Activated T-helper 17 cell treated with anti-CD3 and anti-CD28 coated beads, Interleukin-2, amount 50 U/mL, for 72 hours (primary cell): ENCODE results near the gene CTNND2. TPM values are rescaled to one million over a fixed set of nuclear protein-coding genes. Genes with fewer than 3 reads are reported as not detected.

Source experiments
- ATAC-seq: fragments of 150-1000 bp; cut with Tn5 transposase; replicated peaks from 2 replicates; pipeline ENCODE4 v1.10.0; 2021; ENCODE audit warnings: mild to moderate bottlenecking, moderate library complexity
- H3K27ac Mint-ChIP-seq: one replicate; pipeline ENCODE4 v1.8.0; 2022; ENCODE audit warnings: mixed read lengths
- H3K27me3 Mint-ChIP-seq: one replicate; pipeline ENCODE4 v1.8.0; 2022; ENCODE audit warnings: mixed read lengths
- H3K36me3 Mint-ChIP-seq: one replicate; pipeline ENCODE4 v1.8.0; 2022; ENCODE audit warnings: low read depth, mild to moderate bottlenecking, mixed read lengths
- H3K4me1 Mint-ChIP-seq: one replicate; pipeline ENCODE4 v1.8.0; 2022; ENCODE audit warnings: mixed read lengths
- H3K4me3 Mint-ChIP-seq: one replicate; pipeline ENCODE4 v1.8.0; 2022; ENCODE audit warnings: mild to moderate bottlenecking, mixed read lengths
- H3K9me3 Mint-ChIP-seq: one replicate; pipeline ENCODE4 v1.8.0; 2022; ENCODE audit warnings: mixed read lengths
- total RNA-seq, 2 donors: library from RNA; stranded (reverse); gene quantifications; one replicate each; pipeline ENCODE4 v1.2.3, GENCODE V29; 2022

The CTNND2 gene
- total RNA-seq: under 1 TPM; 0.21 to 0.39 TPM

GRCh38 chr5:11904265-11904906 lies at the start of gene CTNND2:
TSS of gene CTNND2 (minus strand) at chr5:11904446. CDS start at chr5:11903853, 593 bp downstream.
- H3K4me3 Mint-ChIP-seq: peak within 1 kb of the TSS; percentile 6
- peaks cover 27% of the 10 kb centered on the region for H3K27me3 Mint-ChIP-seq
- no peaks in the 10 kb centered on the region for H3K4me1 Mint-ChIP-seq
- no peak within 1 kb of the TSS for H3K27ac Mint-ChIP-seq
- no peaks in the 10 kb centered on the region for H3K9me3 Mint-ChIP-seq
- H3K36me3 Mint-ChIP-seq: no peaks in the 10 kb centered on the region
- no peak for ATAC-seq

- no peak overlapping the region for H3K27ac Mint-ChIP-seq
- H3K27me3 Mint-ChIP-seq: no peaks in the 10 kb centered on the region
- peaks cover 12% of the 10 kb centered on the region for H3K9me3 Mint-ChIP-seq
- no peak overlapping the region for H3K4me3 Mint-ChIP-seq
- no peaks in the 10 kb centered on the region for H3K4me1 Mint-ChIP-seq
- no peak for ATAC-seq
- no peaks in the 10 kb centered on the region for H3K36me3 Mint-ChIP-seq
Observed at GRCh38 chr5:11946317-11946716, 42.1 kb upstream of the CTNND2 start.

GRCh38 chr5:11941566-11941965 lies 37.3 kb upstream of the CTNND2 start:
- Mint-ChIP-seq H3K36me3 (no peaks in the 10 kb centered on the region), H3K4me3 (no peak overlapping the region), H3K4me1 (no peaks in the 10 kb centered on the region), H3K27me3 (no peaks in the 10 kb centered on the region), H3K27ac (no peak overlapping the region), H3K9me3 (peaks cover 18% of the 10 kb centered on the region)
- no peak for ATAC-seq

- Mint-ChIP-seq H3K9me3 (peaks cover 11% of the 10 kb centered on the region), H3K27ac (no peak overlapping the region), H3K27me3 (no peaks in the 10 kb centered on the region), H3K4me3 (no peak overlapping the region), H3K36me3 (no peaks in the 10 kb centered on the region), H3K4me1 (no peaks in the 10 kb centered on the region)
- ATAC-seq: no peak
Observed at GRCh38 chr5:11931638-11932037, 27.4 kb upstream of the CTNND2 start.

- Mint-ChIP-seq H3K36me3 (no peaks in the 10 kb centered on the region), H3K4me1 (no peaks in the 10 kb centered on the region), H3K27me3 (no peaks in the 10 kb centered on the region), H3K27ac (no peak overlapping the region), H3K4me3 (no peak overlapping the region), H3K9me3 (peaks cover 13% of the 10 kb centered on the region)
- peak; percentile 48 for ATAC-seq
Observed at GRCh38 chr5:11928909-11929308, 24.7 kb upstream of the CTNND2 start.

GRCh38 chr5:11925701-11926100 lies 21.5 kb upstream of the CTNND2 start:
- ATAC-seq: no peak
- no peaks in the 10 kb centered on the region for H3K36me3 Mint-ChIP-seq
- H3K27ac Mint-ChIP-seq: no peak overlapping the region

GRCh38 chr5:11922394-11922793 lies 18.1 kb upstream of the CTNND2 start:
- Mint-ChIP-seq H3K36me3 (no peaks in the 10 kb centered on the region), H3K9me3 (peaks cover 19% of the 10 kb centered on the region), H3K4me3 (no peak overlapping the region), H3K27me3 (no peaks in the 10 kb centered on the region), H3K27ac (no peak overlapping the region), H3K4me1 (no peaks in the 10 kb centered on the region)
- no peak for ATAC-seq

More at GRCh38 chr5:11925701-11926100, 21.5 kb upstream of the CTNND2 start:
- H3K4me1 Mint-ChIP-seq: no peaks in the 10 kb centered on the region
- H3K27me3 Mint-ChIP-seq: no peaks in the 10 kb centered on the region
- H3K9me3 Mint-ChIP-seq: peaks cover 13% of the 10 kb centered on the region
- no peak overlapping the region for H3K4me3 Mint-ChIP-seq

GRCh38 chr5:11918463-11919045 lies 14.3 kb upstream of the CTNND2 start:
- no peaks in the 10 kb centered on the region for H3K4me1 Mint-ChIP-seq
- ATAC-seq: no peak
- no peaks in the 10 kb centered on the region for H3K36me3 Mint-ChIP-seq
- H3K9me3 Mint-ChIP-seq: peaks cover 7% of the 10 kb centered on the region
- H3K27ac Mint-ChIP-seq: no peak overlapping the region
- no peak overlapping the region for H3K4me3 Mint-ChIP-seq
- no peaks in the 10 kb centered on the region for H3K27me3 Mint-ChIP-seq

- Mint-ChIP-seq H3K27ac (no peak overlapping the region), H3K27me3 (peaks cover 13% of the 10 kb centered on the region), H3K4me1 (no peaks in the 10 kb centered on the region), H3K9me3 (no peaks in the 10 kb centered on the region), H3K4me3 (no peak overlapping the region), H3K36me3 (no peaks in the 10 kb centered on the region)
- ATAC-seq: no peak
Observed at GRCh38 chr5:11909471-11909870, 5.2 kb upstream of the CTNND2 start.

GRCh38 chr5:11906497-11906896 lies 2.3 kb upstream of the CTNND2 start:
- ATAC-seq: no peak
- Mint-ChIP-seq H3K27ac (no peak overlapping the region), H3K4me1 (no peaks in the 10 kb centered on the region), H3K4me3 (no peak overlapping the region), H3K9me3 (no peaks in the 10 kb centered on the region), H3K36me3 (no peaks in the 10 kb centered on the region), H3K27me3 (peaks cover 27% of the 10 kb centered on the region)

- H3K27me3 Mint-ChIP-seq: peaks cover 27% of the 10 kb centered on the region
- H3K4me3 Mint-ChIP-seq: peak overlapping the region; percentile 6
- no peaks in the 10 kb centered on the region for H3K4me1 Mint-ChIP-seq
- no peaks in the 10 kb centered on the region for H3K36me3 Mint-ChIP-seq
- no peak for ATAC-seq
- H3K27ac Mint-ChIP-seq: no peak overlapping the region
- H3K9me3 Mint-ChIP-seq: no peaks in the 10 kb centered on the region
Observed at GRCh38 chr5:11905206-11905605, 960 bp upstream of the CTNND2 start.

- no peaks in the 10 kb centered on the region for H3K4me1 Mint-ChIP-seq
- no peak overlapping the region for H3K27ac Mint-ChIP-seq
- H3K27me3 Mint-ChIP-seq: peaks cover 27% of the 10 kb centered on the region
- no peaks in the 10 kb centered on the region for H3K9me3 Mint-ChIP-seq
- no peaks in the 10 kb centered on the region for H3K36me3 Mint-ChIP-seq
- H3K4me3 Mint-ChIP-seq: no peak overlapping the region
- ATAC-seq: no peak
Observed at GRCh38 chr5:11903614-11904264, 507 bp downstream of the CTNND2 start.

- ATAC-seq: no peak
- Mint-ChIP-seq H3K9me3 (no peaks in the 10 kb centered on the region), H3K4me3 (no peak overlapping the region), H3K4me1 (no peaks in the 10 kb centered on the region), H3K27me3 (peaks cover 27% of the 10 kb centered on the region), H3K27ac (no peak overlapping the region), H3K36me3 (no peaks in the 10 kb centered on the region)
Observed at GRCh38 chr5:11903121-11903613, 1.1 kb downstream of the CTNND2 start.

- no peak for ATAC-seq
- Mint-ChIP-seq H3K27ac (no peak overlapping the region), H3K36me3 (no peaks in the 10 kb centered on the region), H3K9me3 (no peaks in the 10 kb centered on the region), H3K27me3 (peaks cover 27% of the 10 kb centered on the region), H3K4me1 (no peaks in the 10 kb centered on the region), H3K4me3 (no peak overlapping the region)
Observed at GRCh38 chr5:11902201-11902619, 2.0 kb downstream of the CTNND2 start.

GRCh38 chr5:11898787-11899186 lies 5.5 kb downstream of the CTNND2 start:
- no peak for ATAC-seq
- Mint-ChIP-seq H3K27me3 (peaks cover 14% of the 10 kb centered on the region), H3K36me3 (no peaks in the 10 kb centered on the region), H3K4me3 (no peak overlapping the region), H3K27ac (no peak overlapping the region), H3K9me3 (peaks cover 8% of the 10 kb centered on the region), H3K4me1 (no peaks in the 10 kb centered on the region)
